Stimulated activated CD4-positive, alpha-beta T cell treated with anti-CD3 and anti-CD28 coated beads, Interleukin-2, amount 100 ng/mL, for 4 hours (primary cell): ENCODE measurements around the gene SERGEF.

Experiments
- DNase-seq: peaks from one replicate; pipeline ENCODE4 v3.0.0-alpha.2; 2020; ENCODE audit warnings: low read depth

SERGEF gene

GRCh38 chr11:17812091-17812864 lies 200.6 kb downstream of the SERGEF start:
- DNase-seq, result no peak

DNA sequence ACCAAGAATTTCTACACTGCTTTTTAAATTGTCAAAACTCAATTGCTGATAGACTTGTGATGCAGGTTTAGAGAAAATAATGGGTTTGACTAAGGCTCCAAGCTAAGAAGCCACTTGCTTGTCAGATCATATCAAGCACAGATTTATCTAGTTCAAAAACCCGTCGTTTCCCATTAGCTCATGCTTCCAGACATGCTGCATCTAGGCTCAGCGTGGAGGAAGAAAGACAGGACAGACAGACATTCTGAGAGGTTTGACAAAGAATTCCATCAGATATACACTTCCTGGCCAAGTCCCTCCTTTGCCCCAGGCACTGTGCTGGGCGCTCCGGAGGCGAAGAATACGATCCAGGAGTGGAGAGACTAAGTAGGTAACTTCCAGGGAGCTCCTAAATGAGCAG lies 201.5 kb downstream of the SERGEF start:
- DNase-seq, result no peak

- DNase-seq, result no peak
Measured at GRCh38 chr11:17810746-17811145, 202.1 kb downstream of the SERGEF start.

GRCh38 chr11:17810041-17810440 lies 202.8 kb downstream of the SERGEF start:
- no peak for DNase-seq

DNA sequence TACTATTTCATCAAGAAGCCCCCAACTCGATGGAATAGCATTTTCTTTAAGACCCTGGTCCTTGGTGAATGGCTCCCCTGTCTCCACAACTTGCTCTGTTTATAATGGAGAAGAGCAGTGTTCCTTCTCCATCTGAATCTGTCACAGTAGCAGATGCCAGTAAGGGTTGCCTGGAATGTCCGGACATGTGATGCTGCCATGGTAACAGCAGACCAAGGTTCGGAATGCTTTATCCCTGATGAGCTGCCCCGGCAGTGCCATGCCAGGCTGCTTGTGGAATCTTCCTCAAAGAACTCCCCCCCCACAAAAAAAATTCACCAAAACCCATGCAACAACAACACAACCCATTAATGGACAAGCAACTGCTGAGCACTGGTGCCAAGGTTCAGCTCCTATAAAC lies 205.8 kb downstream of the SERGEF start:
- no peak for DNase-seq

GRCh38 chr11:17805873-17806272 lies 207.0 kb downstream of the SERGEF start:
- DNase-seq, result no peak

GRCh38 chr11:17805043-17805442 lies 207.8 kb downstream of the SERGEF start:
- DNase-seq, result no peak

GRCh38 chr11:17803754-17804334 lies 209.0 kb downstream of the SERGEF start:
- no peak for DNase-seq

- DNase-seq, result no peak
Measured at GRCh38 chr11:17802491-17802890, 210.4 kb downstream of the SERGEF start.

DNA sequence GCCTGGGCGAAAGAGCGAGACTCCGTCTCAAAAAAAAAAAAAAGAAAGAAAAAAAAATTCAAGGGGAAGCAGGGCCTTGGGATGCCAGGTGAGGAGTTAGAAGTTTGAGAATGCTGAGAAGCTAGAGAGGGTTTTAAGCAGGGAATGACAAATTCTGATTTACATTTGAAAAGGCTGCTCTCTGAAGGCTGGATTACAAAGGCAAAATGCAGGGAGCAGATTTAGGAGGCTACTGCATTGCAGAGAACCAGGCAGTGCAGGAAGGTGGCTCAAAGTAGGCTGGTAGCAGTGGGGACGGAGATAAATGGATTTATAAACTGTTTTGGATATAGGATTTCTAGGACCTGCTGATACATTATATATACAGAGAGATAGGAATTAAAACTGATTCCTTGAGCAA lies 211.7 kb downstream of the SERGEF start:
- DNase-seq, result no peak

GRCh38 chr11:17799147-17799546 lies 213.7 kb downstream of the SERGEF start:
- no peak for DNase-seq

DNA sequence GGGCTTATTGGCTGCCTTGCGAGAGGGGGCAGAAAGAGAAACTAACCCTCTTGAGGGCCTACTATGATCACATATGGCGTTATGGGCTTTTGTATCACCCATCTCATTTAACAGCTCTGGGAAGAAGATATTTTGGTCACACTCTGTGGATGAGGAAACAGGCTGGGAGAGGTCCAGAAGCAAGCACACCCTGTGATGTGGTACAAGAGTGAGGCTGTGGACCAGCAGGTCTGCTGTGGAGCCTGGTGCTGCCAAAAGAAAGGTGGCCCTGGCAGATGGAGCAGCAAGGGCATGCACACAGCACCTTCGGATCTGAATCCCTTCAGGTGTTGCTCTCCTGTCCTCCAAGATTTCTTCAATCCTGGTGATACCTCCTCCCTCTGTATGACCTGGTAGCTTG lies 214.1 kb downstream of the SERGEF start:
- no peak for DNase-seq

- DNase-seq, result no peak
Measured at GRCh38 chr11:17798253-17798652, 214.6 kb downstream of the SERGEF start.

DNA sequence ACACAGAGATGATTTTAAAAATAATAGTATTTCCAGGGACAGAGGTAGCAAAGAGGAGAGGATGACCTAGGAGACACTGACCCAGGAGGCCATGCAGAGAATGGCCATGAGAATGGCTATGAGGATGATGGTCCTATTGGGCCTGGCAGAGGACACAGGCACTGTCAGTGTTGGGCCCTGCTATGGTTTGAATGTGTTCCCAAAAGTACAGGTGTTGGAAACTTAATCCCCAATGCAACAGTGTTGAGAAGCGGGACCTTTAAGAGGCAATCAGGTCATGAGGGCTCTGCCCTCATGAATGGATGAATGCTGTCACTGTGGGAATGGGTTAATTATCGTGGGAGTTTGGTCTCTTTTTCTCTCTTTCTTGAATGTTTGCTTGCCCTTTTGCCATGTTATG lies 216.7 kb downstream of the SERGEF start:
- no peak for DNase-seq

- no peak for DNase-seq
Measured at GRCh38 chr11:17794981-17795380, 217.9 kb downstream of the SERGEF start.

DNA sequence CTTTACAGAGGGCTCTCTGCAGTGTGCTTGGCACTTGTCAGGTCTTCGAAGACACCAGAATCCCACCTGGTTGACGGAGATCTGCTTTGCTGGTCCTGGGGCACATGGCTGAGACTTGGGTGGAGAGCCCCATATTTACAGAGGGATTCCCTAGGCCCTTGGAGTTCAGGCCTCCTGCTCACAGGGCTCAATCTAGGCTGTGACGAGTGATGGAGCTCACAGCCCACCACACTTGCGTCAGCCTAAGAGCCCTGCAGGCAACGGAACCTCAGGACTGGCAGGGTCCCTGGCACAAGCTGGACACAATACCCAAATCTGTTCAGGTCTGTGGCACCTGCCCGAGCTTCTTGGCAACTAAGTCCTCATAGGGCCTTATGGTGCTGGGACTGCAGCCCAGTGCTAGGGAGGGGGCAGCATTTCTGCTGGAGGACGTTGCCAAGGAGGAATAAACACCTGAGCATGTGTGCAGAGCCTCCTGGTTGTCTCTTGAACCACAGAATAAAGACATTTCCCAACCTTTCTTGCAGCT lies 219.1 kb downstream of the SERGEF start:
- DNase-seq, result no peak

DNA sequence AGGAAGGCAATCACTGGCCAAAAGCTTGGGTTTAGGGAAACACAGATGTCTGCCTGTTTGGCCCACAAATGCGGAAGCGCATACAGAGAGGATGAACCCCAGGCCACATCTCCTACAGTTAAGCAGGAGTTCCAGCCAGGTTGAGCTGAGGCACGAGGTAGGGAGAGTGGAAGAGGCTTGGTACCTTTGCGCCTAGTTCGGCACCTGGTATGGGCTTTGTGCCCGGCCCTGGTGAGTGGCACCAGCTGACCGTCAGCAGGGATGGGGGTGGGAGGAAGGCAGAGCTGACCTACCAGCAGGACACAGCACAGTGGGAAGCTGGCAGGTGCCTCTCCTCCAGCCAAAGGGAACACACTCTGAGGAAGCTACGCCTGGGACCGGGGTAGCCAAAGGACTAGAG lies 220.7 kb downstream of the SERGEF start:
- DNase-seq, result no peak

- DNase-seq, result no peak
Measured at GRCh38 chr11:17791144-17791543, 221.7 kb downstream of the SERGEF start.

DNA sequence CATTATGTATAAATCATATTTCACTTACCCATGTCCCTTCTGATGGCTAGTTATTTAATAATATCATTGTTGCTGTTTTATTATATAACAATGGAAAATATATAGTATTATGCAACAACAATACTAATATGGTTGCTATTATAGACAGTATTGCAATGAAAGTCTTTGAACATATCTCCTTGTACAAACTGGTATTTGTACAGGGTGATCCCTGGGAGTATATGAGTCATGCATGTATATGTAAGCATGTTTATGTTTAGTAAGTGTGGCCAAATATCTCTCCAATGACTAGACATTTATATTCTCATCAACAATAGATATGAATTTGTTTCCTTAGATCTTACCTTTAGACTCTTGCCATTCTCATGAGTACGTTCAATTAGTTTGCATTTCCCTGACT lies 222.4 kb downstream of the SERGEF start:
- no peak for DNase-seq

GRCh38 chr11:17788084-17788483 lies 224.8 kb downstream of the SERGEF start:
- no peak for DNase-seq

DNA sequence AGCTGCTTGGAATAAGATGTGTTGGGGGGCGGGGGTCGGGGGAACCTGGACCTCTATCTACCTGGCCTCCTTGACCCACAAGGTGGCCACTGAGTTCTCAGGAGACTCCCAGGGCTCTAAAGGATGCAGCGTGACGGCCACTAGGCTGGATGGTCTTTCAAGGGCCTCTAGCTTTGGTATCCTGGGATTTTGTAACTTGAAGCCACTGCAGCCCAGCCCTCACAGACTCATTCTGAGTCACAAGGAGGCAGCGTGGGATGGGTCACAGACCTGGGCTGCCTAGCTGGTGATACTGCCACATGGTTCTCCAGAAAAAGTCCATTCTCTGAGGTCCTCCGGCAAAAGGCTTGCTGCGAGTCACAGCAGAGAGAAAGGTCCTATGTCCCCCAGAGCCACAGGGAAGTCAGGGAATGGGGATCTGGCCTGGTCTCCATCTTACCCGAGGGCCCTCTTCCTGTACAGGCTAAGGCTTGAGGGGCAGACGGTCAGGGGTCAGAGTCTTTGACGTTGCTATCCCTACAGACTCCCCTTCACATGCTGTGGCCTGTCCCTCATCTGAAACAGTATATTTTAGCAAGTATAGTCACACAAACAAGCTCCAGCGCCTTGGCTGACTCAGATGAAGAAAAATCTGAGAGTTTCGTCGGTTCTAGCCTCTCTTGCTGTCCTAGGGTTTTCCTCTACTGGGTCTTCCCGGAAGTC lies 225.9 kb downstream of the SERGEF start:
- no peak for DNase-seq

DNA sequence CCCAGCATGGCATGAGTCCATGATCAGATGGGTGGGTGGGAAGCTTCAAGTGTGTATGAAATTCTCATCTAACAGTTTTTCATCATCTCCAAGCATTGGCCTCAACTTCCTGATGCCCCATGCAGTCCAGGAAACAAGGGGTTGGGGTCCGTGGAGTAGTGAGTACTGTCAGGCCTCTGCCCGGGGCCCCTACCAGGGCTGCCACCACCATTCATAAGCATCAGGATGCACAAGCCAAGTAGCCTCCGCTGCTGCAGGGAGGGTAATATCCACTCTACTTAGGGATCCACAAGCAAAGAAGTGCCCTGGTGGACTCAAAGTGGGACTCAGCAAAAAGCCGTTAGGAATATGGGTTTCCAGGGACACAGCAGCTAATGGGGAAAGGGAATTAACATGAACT lies 229.0 kb downstream of the SERGEF start:
- DNase-seq, result no peak
